ENCODE measurements around the gene IFT80.
"Not testable (repeated sequence)": the region's sequence is repeated elsewhere in the genome, so short reads cannot be mapped to it uniquely, and the experiment has no call there.

Gene IFT80

DNA sequence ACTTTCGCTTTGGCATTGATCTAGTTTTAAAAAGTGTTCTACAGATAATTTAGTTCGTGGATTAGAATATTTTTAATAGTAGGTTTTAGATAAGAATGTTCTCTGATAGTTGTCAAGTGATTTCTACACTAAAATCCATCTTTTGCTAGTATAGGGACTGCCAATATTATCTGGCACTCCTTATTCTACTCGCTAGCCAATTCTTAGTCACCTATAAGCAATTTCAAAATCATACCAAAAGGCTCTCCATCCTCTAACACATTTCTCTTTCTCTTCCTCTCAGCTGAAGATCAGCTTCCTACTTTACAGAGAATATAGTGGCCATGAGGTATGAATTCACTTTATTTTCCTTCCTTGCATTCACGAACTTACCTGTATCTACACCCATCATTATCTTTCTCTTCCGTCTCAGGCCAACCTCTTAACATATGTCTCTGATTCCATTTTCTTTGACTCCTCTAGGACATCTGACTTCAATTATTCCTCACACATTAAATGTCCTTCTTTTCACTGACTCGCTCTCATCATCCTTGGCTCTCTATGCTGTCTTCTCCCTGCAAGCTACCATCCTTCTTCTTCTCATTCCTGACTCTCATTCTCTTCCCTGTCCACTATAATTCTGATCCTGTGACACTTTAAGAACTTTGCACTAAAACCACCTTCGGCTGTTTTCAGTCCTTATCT, 138.3 kb downstream of the IFT80 start:
- no peak for DNase-seq (ENCODE audit: low read depth)

DNA sequence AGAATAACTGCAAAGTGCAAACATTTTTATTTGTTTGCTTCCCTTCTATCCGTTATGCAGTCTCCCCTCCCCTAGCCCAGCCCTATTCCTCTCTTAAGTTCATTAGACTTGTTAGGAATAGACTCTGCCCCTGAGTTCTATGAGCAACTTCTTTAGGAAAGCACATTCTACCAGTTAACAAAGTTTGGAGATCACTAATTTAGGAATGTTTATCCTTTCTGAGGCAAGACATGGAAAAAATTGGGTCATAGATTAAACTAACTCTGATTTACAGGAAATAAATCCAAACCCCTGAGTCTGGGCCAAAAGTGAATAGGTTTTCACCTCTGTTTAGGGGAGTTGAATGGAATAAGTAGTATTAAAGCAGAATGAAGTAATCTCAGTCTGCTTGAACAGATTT, 139.4 kb downstream of the IFT80 start:
- DNase-seq (ENCODE audit: low read depth), result no peak

DNA sequence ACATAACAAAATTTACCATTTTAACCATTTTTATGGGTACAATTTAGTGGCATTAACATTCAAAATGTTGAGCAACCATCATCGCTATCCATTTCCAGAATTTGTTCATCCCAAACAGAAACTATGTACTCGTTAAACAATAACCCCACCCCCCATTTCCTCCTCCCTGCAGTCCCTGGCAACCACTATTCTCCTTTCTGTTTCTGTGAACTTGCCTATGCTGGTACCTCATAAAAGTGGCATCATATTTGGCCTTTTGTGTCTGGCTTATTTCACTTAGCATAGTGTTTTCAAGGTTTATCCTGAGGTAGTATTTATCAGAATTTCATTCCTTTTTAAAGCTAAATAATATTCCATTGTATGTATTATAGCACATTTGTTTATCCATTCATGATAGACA, 141.4 kb downstream of the IFT80 start:
- DNase-seq (ENCODE audit: low read depth), result no peak

- DNase-seq (ENCODE audit: low read depth), result no peak
These were observed 145.7 kb downstream of the IFT80 start for GRCh38 chr3:160253298-160253697.

DNA sequence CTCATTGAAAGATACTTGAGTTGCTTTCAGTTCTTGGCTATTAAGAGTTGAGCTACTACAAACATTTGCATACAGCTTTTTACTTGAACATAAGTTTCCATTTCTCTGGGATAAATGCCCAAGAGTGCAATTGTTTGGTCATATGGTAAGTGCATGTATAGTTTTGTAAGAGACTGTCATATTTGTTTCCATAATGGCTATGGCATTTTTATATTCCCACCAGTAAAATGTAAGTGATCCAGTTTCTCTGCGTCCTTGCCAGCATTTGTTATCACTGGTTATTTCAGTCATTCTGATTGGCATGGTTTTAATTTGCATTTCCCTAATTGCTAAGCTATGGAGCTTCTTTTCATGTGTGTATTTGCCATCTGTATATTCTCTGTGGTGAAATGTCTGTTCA, 151.3 kb downstream of the IFT80 start:
- no peak for DNase-seq (ENCODE audit: low read depth)

- DNase-seq (ENCODE audit: low read depth), result no peak
These were observed 153.7 kb downstream of the IFT80 start for GRCh38 chr3:160245261-160245800.

DNA sequence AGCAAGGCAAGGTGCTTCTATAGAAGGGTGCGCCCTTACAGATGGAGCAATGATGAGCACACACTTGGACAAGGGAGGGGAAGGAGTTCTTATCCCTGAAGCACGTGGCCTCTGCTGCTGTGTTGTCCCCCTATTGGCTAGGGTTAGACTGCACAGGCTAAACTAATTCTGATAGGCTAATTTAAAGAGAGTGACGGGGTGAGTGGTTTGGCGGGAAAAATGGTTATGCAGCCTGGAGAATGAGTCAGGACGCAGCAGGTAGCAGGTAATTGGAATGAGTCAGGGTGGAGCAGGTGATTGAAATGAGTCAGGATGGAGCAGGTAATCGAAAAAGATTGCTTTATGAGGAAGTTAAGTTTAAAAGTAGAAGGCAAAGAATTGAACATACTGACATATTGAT, 158.3 kb downstream of the IFT80 start:
- DNase-seq (ENCODE audit: low read depth), result not testable (repeated sequence)

DNA sequence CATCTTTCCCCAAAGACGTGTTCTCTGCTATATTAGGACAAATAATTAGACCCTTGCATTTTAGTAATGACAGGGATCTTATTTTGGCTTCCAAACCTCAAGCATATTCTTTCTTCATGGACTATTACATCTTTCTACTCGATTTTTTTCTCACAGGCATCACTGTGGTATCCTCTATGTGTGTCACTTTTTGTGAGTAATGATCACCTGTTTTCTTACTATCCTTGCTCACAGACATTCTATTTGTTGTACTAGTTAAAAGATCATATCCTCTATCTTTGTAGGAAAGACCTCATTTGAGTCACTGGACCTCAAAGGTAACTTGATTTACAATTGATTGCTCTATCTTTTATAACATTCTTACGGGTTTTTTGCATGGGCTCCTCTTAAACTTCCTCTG, 167.0 kb downstream of the IFT80 start:
- no peak for DNase-seq (ENCODE audit: low read depth)

GRCh38 chr3:160227419-160227818, 171.6 kb downstream of the IFT80 start:
- no peak for DNase-seq (ENCODE audit: low read depth)

DNA sequence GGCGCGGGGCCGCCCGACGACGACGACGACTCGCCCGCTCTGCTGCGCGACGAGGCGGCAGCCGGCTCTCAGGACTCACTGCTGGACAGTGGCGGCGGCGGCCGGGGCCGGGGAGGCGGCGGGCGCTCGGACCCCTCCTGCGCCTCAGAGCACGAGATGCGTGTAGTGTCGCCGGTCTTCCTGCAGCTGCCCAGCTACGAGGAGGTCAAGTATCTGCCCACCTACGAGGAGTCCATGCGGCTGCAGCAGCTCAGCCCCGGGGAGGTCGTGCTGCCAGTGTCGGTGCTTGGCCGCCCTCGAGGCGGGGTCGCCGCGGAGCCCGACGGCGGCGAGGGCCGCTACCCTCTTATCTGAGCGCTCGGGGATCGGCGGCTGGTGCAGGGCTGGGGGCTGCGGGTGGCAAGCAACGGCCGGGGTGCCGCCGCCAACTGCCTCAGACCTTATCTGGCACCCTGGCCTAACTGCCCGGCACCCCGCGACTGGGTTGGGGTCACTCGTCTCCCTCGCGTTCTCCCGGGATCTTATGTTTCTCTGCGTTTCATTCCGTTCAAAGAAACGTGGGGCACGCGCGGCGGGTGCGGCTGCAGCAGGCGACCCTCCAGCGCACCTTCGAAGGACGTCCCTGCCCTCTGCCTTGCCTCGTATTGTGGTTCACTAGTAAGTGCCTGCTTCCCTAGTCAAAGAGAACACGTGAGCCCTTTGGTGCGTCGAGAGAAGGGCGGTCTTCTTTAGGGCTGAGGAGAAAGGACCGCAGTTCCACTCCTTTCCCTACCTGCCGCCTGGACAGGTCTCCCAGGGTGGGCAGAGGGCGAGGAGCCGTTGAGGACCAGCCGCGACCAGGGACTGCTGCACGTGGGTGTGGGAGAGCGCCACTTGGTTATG, 172.8 kb downstream of the IFT80 start:
- DNase-seq (ENCODE audit: low read depth), result no peak

GRCh38 chr3:160225176-160226025, 173.6 kb downstream of the IFT80 start, which contains the start of gene C3orf80:
TSS of gene C3orf80 (plus strand) at chr3:160225422. CDS start at chr3:160225636, 214 bp downstream.
- no peak for DNase-seq (ENCODE audit: low read depth)

DNA sequence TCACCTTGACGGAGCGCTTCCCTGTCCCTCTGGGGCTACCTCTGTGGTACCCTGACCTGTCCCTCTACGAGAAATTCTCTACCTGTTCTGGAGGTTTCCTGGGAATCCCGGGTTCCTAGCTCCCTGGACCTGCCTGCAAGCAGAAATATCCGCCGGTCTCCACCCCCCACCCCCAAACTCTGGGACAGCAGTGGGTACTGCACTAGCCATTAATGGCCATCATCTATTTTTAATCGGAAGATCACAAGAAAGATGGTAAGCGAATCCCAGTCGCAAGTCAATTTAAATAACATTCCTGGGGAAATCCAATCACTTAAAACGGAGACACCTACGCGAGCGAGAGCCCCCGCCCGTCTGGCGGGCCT, 174.2 kb downstream of the IFT80 start:
- no peak for DNase-seq (ENCODE audit: low read depth)

GRCh38 chr3:160224256-160224655, 174.8 kb downstream of the IFT80 start:
- no peak for DNase-seq (ENCODE audit: low read depth)

DNA sequence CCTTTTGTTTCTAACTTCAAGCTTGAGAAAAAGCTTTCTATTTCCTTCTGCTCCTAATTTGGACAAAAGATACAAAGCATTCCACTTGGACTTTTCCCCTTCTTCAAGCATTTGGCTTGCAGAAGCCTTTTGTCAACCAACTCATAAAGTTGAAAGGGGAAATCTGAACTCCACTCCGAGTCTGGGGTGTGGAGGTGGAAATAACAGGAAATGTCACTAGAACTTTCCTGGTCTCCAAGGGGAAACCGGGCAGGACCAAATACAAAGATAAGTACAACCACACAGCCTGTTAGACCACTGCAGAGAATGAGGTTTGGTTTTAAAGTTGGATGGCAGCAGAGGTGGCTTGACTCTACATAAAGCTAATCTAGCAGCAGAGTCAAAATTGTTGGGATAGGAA, 178.0 kb downstream of the IFT80 start:
- no peak for DNase-seq (ENCODE audit: low read depth)

DNA sequence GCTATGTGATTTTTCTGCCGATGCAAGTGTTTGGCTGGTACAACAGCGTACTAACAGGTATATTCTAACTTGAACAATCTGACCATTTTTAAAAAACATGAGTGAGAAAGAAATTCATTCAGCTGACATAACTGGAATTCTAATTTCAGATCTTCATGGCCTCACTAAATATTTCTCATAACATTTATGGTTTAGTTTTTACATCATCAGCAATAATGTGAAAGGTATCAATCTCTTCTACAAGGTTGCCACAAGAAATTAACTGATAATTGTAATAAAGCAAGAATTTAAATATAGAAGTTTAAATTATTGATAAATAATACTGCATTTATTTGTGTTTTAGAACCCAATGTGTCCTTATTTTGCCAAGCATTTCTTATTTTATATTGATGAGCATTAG, 179.0 kb downstream of the IFT80 start:
- no peak for DNase-seq (ENCODE audit: low read depth)

DNA sequence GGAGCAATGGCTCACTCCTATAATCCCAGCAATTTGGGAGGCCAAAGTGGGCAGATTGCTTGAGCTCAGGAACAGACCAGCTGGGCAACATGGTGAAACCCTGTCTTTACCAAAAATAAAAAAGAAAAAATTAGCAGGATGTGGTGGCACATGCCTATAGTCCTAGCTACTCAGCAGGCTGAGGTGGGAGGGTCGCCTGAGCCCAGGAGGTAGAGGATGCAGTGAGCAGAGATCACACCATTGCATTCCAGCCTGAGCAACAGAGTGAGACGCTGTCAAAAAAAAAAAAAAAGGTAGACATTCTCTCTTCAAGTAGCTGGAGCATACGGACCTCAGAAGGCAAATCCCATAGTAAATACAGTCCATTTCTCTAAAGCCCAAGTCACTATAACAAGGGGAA, 180.9 kb downstream of the IFT80 start:
- no peak for DNase-seq (ENCODE audit: low read depth)

DNA sequence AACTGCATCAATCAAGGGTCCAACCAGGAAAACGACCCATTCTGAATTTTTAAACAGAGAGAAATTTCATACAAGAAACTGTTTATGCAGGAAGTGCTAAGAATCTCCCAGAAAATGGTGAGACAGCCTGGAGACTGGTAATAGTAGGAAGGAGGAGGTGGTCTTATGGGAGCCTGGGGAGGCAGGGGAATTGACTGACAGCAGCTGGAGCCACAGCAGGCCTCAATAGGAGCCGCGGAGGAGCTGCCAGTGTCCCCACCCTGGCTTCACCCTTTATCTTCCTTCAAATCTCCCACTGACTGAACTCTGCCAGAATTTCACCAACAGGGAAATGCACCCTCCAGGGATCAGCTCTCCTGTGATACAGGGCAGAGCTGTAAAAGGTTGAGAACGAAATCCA, 181.3 kb downstream of the IFT80 start:
- no peak for DNase-seq (ENCODE audit: low read depth)

DNA sequence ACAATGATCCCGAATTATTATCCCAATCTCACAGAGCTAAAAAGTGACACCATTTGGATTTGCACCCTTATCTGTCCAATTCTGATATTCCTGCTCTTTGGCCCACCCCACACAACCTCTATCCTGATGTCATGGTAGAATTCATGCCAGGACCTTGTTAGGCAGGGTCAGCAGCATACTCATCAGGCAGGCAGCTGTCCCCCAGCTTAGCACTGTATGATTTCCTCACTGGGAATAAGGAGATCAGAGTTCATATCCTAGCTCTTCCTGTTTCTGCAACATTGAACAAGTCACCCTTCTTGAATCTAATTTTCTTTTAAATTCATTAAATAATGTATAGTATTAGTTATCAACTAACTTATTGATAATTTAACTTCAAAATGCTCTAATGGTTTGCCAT, 185.8 kb downstream of the IFT80 start:
- DNase-seq (ENCODE audit: low read depth), result no peak

- DNase-seq (ENCODE audit: low read depth), result no peak
These were observed 188.2 kb downstream of the IFT80 start for GRCh38 chr3:160210799-160211221.

GRCh38 chr3:160210341-160210740, 188.7 kb downstream of the IFT80 start:
- no peak for DNase-seq (ENCODE audit: low read depth)
